Measurements from ENCODE around the gene SORL1.
"Not testable (repeated sequence)": the region's sequence is repeated elsewhere in the genome, so short reads cannot be mapped to it uniquely, and the experiment has no call there.

SORL1 gene

GRCh38 chr11:121626980-121627379, 174.9 kb downstream of the SORL1 start:
- DNase-seq (ENCODE audit: low spot score), result no peak

DNA sequence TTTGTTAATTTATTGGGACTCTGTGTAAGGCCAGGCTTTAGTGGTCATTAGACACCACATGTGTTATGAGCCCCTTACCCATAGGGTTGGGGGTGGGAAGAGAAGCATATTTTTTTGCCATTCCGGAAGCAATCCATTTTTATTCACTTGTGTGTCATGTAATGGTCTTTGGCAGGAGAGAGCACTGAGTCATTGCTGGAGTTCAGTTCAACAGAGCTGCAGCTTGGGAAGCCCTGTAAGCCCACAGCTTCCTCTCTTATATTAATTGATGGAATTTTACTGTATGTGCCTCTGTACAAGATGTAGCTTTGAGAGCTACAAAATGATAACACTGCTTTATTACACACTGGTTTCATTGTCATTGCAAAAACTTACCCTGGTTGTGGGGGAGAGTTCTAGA, 177.9 kb downstream of the SORL1 start:
- DNase-seq (ENCODE audit: low spot score), result no peak

GRCh38 chr11:121631456-121631855, 179.3 kb downstream of the SORL1 start:
- no peak for DNase-seq (ENCODE audit: low spot score)

GRCh38 chr11:121634273-121634672, 182.2 kb downstream of the SORL1 start:
- DNase-seq (ENCODE audit: low spot score), result no peak

DNA sequence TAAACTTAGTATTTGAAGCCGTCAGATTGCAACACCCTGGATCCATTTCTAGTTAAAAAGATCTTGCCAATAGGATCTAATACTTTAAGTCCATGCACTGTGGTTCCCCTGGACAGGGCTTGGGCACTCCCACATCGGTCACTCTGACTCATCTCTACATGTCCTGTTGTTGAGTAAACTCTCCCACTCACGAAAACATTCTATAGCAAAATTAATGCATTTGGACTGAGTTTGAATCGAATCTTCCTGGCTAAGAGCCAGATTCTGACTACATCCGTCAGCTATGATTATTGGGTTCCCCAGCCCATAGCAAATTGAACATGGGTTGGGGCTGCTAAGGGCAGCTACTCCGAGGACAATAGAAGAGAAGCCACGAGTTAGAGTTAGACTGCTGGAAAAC, 182.8 kb downstream of the SORL1 start:
- DNase-seq (ENCODE audit: low spot score), result no peak

GRCh38 chr11:121636081-121636799, 184.1 kb downstream of the SORL1 start:
- no peak for DNase-seq (ENCODE audit: low spot score)

DNA sequence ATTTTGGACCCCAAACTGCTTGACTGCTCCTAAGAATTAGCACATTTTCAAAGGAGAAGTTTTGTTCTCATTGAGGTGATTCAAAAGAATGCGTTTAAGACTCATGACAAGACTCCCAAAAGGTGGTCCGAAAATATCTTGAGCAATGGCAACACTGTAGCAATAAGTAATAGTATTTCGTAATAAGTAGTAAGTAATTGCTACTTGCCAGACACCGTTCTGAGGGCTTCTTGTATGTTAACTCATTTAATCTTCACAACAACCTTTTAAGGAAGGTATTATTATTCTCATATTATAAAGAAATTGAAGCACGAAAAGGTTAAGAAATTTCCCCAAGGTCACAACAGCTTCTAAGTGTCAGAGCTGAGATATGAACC, 184.7 kb downstream of the SORL1 start:
- no peak for DNase-seq (ENCODE audit: low spot score)

DNA sequence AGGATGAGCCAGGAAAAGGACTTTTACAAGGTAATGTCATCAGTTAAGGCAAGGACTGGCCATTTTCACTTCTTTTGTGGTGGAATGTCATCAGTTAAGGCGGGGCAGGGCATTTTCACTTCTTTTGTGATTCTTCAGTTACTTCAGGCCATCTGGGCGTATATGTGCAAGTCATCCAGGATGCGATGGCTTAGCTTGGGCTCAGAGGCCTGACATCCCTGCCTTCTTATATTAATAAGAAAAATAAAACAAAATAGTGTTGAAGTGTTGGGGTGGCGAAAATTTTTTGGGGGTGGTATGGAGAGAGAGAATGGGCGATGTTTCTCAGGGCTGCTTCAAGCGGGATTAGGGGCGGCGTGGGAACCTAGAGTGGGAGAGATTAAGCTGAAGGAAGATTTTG, 185.5 kb downstream of the SORL1 start:
- not testable (repeated sequence) for DNase-seq (ENCODE audit: low spot score)

GRCh38 chr11:121643479-121644186, 191.5 kb downstream of the SORL1 start:
- DNase-seq (ENCODE audit: low spot score), result no peak

GRCh38 chr11:121644187-121644512, 192.0 kb downstream of the SORL1 start:
- no peak for DNase-seq (ENCODE audit: low spot score)

DNA sequence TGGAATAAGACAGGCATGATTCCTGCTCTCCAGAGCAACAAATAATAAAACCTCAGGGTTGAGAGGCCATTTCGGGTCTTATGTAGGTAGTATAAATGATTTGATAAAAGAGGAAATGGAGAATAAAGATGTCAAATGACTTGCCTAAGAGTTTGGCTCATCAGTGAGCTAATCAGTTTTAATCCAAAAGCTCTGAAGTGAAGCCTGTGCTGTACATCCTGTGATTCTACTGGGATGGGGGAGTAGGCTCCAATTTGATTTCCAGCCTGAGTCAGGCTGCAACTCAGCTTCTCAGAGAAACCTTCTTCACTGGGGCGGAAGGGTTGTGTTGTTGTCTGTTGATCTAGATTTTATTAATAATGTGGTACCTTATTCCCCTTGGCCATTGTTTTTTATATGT, 192.9 kb downstream of the SORL1 start:
- DNase-seq (ENCODE audit: low spot score), result no peak

DNA sequence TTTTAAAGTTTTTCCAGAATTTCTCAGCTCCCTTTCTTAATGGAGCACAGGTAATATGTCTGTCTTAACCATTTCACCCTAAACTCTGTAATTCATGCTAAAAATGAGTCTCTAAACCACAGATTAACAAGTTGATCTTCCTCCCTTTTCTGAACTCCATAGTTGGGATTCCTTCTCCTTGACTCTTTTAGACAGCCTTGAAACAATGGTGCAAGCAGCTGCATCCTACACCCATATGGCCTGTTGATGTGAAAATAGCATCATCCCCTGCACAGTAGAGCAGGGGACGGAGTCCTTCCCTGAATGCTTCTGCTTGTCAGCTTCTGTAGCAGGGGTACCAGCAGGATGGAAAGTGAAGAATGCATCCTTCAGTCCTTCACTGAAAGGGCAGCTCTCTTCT, 193.5 kb downstream of the SORL1 start:
- no peak for DNase-seq (ENCODE audit: low spot score)

- DNase-seq (ENCODE audit: low spot score), result no peak
Measured at GRCh38 chr11:121648306-121648705, 196.2 kb downstream of the SORL1 start.

GRCh38 chr11:121649798-121650197, 197.7 kb downstream of the SORL1 start:
- no peak for DNase-seq (ENCODE audit: low spot score)

GRCh38 chr11:121650351-121651256, 198.5 kb downstream of the SORL1 start:
- DNase-seq (ENCODE audit: low spot score), result peak; percentile 71

DNA sequence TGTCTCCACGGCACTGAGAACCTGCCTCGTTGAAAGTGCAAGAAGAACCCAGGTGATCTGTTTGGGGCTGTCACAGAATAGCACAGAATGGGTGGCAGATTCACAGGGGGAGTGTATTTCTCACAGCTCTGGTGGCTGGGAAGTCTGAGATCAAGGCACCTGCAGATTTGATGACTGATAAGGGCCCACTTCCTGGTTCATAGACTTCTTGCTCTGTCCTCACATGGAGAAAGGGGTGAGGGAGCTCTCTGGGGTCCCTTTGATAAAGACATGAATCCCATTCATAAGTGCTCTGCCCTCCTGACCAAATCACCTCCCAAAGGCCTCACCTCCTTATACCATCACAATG, 199.1 kb downstream of the SORL1 start:
- no peak for DNase-seq (ENCODE audit: low spot score)

DNA sequence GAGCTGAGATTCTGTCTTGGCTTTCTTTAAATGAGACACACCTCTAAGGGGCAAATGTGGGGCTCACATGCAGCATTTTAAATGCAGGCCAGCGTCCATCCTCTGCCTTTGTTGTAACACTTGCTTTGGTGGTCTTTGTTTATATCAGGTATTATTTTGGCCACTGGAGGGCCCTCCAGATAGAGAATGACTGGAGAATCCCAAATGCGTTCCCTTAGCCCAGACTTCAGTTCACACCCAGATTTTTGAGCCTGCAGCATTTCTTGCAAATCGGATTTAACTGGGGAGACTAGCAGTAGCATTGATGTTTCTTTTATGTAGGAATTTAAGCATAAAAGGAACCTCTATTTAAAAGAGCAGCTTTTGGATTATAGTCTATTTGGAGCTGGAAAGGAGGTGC, 200.9 kb downstream of the SORL1 start:
- no peak for DNase-seq (ENCODE audit: low spot score)

DNA sequence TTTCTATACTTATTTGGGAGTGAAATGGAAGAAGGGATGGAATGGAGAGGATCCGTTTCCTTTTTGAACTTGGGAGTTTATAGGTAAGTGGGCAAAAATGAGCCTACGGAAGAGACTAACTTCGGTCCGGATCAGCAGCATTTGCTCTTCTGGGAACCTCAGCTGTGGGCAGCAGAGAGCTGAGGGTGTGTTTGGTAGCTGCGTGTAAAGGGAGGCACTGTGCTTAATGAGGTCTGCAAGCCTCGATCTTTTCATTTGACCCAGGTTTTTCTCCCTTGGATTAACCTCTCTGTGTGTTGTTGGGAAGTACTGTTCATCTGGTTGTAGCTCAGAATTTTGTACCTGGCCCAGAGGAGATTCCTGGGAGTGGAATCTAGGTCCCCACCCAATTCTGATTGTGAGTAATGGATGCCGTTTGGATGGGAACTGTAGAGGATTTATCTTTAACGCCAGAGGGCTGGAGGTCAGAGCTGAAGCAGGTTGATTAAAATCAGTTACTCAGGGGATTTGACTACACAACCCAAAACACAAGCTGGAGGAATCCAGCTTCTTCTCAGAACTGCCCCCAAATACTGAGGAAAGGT, 202.2 kb downstream of the SORL1 start:
- DNase-seq (ENCODE audit: low spot score), result no peak

DNA sequence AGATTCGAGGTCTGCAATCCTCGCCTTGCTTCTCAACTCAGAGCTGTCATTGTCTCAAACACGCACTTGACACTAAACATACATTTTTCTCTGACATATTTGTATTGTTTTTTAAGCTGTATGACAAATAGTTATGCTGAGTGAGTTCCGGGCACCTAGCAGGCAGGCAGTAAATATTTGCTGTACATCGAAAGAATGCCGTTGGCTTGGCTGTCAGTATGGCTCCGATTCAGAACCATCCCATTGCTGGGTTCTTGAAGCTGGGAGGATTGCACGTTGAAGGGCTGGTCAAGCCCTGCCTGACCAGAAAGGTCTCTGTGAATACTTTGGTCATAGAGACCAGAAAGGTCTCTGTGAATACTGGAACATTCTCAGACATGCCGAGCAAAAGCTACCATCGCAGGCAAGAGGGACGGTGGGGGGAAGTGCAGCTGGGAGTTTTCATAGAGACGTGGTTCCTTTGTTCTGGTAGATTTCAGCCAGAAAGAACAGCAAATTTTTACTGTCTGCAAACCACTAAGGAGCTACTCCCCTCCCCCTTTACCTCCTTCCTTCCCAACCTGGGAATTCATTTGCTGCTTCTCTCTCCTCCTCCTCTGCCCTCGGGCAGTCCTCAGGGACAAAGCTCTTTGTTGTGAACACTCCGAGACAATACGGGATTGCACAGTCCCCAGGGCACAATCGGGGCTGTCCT, 202.9 kb downstream of the SORL1 start:
- no peak for DNase-seq (ENCODE audit: low spot score)

DNA sequence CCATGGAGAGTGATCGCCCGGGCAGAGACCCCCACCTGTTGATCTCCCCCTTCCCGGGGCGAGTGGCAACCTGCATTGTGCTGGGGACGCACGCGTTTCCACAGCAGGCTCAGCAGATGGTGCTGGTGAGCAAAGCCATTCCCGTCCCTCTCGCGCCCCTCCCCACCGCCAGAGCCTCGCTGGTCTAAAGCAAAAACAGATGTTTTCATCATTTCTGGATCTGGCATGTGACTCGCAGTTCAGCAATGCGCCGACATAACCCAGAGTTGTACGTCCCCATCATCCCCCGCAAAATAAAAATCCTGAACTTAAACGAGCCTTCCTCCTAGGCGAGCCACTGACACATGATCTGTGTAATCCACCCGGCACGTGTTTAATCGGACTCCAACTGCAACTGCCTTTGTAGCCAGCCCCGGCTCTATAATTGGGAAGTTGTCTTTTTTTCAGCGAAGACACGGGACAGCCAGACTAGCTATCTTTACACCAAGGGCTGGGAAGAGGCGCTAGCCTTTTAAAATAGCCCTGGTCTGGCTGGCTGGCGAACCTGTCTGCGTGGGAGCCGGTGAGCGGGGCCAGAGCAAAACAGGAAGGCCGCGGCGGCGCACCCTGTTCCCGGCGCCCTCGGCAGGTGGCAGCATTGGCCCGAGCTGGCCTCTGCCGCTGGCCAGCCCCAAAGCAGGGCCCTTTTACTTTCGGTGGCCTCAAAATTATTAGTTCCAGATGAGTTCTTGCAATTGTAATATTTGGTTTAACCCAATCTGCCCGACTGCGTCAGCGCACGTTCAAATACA, 203.6 kb downstream of the SORL1 start:
- peak; percentile 65 for DNase-seq (ENCODE audit: low spot score)

Measured in activated CD4-positive, alpha-beta T cell treated with anti-CD3 and anti-CD28 coated beads, Interleukin-2, Interleukin-4, amounts not matched to agents 100 ng/mL and 50 ng/mL, durations not matched to agents 16 hours and 8 hours (primary cell).